ENCODE results near the gene LRRC28. TPM values are rescaled to one million over a fixed set of nuclear protein-coding genes. Genes with fewer than 3 reads are reported as not detected.

Gene LRRC28
- total RNA-seq, 4 donors from 2014 or later: 29.3 to 39.7 (median 34.8) TPM

DNA sequence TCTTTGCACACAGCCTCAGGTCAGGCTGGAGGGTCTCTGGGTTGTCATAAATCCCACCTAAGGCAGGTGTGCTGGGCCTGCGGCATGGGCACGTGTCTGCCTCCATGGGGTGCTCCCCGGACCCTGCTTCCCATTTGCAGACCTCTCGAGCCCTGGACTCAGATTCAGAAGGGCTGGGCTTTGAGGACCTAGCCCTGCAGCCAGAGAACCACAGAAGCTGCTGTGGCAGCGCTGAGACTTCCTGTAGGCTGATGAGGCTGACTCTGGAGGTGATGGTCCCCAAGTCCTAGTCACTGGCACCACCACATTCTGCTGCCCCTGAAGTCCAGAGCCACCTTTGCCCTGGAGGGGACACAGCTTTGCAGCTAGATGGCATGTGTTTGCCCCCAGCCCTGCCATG, 156.4 kb downstream of the LRRC28 start:
- TF ChIP-seq, protein P1, sequence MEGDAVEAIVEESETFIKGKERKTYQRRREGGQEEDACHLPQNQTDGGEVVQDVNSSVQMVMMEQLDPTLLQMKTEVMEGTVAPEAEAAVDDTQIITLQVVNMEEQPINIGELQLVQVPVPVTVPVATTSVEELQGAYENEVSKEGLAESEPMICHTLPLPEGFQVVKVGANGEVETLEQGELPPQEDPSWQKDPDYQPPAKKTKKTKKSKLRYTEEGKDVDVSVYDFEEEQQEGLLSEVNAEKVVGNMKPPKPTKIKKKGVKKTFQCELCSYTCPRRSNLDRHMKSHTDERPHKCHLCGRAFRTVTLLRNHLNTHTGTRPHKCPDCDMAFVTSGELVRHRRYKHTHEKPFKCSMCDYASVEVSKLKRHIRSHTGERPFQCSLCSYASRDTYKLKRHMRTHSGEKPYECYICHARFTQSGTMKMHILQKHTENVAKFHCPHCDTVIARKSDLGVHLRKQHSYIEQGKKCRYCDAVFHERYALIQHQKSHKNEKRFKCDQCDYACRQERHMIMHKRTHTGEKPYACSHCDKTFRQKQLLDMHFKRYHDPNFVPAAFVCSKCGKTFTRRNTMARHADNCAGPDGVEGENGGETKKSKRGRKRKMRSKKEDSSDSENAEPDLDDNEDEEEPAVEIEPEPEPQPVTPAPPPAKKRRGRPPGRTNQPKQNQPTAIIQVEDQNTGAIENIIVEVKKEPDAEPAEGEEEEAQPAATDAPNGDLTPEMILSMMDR (IDR thresholded peaks at IDR 0.05): no peak
- TF ChIP-seq POLR2A (IDR thresholded peaks at IDR 0.05): no peak
- DNase-seq (ENCODE audit: low spot score in 2 of 2): peak in 1 of 2 donors; percentile 82
- no peak overlapping the region for H3K4me3 ChIP-seq (ENCODE audit: low read depth, poor library complexity, severe bottlenecking)
- 62 to 63% methylated on average over 4 to 5 of the region's 5 CpGs for whole genome bisulfite sequencing, 2 donors
- intact Hi-C loops (cut with DNase I; ENCODE audit: low total_unique reads): no loop called here

DNA sequence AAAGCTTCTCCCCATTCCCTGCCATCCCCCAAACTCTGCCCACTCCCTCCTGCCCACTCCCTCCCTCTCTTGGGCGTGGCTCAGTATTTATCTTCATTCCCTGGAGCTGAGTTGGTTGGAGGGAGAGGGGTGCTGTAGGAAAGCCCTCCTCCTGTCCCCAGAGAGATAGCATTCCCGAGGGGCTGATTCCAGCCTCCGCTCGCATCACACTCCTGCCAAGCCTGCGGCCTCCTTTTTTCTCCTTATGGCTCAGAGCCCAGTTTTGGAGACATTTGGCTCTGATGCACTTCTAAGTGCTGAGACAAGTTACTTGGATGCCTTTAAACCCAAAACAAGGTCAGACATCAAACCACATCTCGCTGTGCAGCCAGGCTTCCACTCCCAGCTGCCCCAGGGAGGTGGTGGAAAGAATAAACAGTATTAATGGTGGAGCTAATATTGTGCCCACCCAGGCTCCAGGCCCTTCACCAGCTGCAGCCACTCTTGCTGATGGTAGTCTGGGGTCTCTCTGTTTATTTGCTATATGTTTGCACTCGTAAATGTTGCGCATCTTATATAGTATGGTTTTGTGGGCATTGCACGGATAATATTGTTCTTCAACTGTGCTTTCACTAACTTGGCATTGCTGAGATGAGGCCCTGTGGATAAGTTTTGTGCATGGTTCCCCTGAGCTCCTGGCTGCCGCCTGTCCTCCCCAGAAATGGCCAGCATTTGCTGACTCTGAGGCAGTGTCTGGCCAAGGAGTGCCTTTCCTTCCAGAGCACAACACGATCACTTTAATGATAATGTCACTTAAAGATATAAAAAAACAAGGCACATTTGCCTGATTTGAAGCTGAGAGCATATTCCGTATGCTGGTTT, 157.2 kb downstream of the LRRC28 start:
- H3K4me3 ChIP-seq (ENCODE audit: low read depth, poor library complexity, severe bottlenecking): no peak overlapping the region
- intact Hi-C loops (cut with DNase I; ENCODE audit: low total_unique reads): no loop called here
- TF ChIP-seq, protein P1 (IDR thresholded peaks at IDR 0.05): no peak
- TF ChIP-seq POLR2A (IDR thresholded peaks at IDR 0.05): no peak
- WGBS, 2 donors: 20 to 24% methylated on average over 12 of the region's 12 CpGs
- DNase-seq (ENCODE audit: low spot score in 2 of 2): peak in 1 of 2 donors; percentile 82

DNA sequence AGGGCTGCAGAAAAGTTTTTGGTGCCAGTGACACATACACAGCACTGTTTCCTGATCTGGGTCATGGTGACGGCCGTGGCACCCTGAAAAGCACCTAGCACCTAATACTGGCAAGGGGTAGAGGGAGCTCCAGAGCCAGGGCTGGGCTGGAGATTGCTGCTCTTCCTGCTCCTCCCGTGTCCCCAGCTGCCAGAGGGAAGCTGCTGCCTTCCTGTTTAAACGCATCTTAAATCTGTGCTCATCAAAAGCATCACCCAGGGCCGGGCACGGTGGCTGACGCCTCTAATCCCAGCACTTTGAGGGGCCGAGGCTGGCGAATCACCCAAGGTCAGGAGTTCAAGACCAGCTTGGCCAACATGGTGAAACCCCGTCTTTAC, 157.8 kb downstream of the LRRC28 start:
- TF ChIP-seq, protein P1 (IDR thresholded peaks at IDR 0.05): no peak
- peak; percentile 74 to 93 for DNase-seq (ENCODE audit: low spot score in 2 of 2)
- intact Hi-C loops (cut with DNase I; ENCODE audit: low total_unique reads): no loop called here
- WGBS, 2 donors: 0 to 9% methylated on average over 7 to 10 of the region's 10 CpGs
- no peak overlapping the region for H3K4me3 ChIP-seq (ENCODE audit: low read depth, poor library complexity, severe bottlenecking)

DNA sequence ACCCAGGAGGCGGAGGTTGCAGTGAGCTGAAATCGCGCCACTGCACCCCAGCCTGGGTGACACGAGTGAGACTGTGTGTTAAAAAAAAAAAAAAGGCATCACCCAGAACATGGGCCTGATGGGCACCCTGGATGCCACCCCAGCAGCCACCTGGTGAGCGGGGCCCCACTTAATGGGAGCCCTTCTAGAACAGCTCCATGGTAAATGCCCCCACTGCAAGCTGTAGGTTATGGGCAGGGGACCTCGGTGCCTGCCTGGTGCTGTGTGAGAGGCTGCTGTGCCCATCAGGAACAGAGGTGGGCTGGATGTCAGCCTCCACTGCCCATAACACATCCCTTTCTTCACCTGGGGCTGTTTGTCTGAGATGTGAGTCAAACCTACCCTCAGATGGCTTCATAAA, 158.3 kb downstream of the LRRC28 start:
- TF ChIP-seq, protein P1 (IDR thresholded peaks at IDR 0.05): no peak
- no peak for TF ChIP-seq POLR2A (IDR thresholded peaks at IDR 0.05)
- no peak for DNase-seq (ENCODE audit: low spot score in 2 of 2)
- H3K4me3 ChIP-seq (ENCODE audit: low read depth, poor library complexity, severe bottlenecking): no peak overlapping the region
- 85 to 95% methylated on average over 6 of the region's 6 CpGs for WGBS, 2 donors
- intact Hi-C loops (cut with DNase I; ENCODE audit: low total_unique reads): no loop called here

DNA sequence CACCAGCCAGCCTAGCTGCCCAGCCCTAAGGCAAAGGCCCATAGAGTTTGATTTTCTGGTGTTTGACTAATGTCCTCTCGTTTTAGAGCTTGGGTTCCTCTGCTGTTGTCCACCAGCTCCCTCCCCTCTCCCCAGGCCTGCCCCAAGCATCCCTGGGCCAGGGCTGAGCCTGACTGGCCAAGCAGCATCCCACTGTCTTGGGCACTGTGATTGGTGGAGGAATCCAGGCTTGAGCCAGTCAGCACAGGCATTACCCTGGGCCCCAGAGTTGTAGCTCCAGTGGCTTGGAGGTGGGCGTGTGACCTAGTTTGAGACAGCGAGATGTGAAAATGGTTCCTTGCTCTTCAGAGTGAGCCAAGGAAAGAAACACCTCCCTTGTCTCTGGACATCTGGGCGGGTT, 159.2 kb downstream of the LRRC28 start:
- intact Hi-C loops (cut with DNase I; ENCODE audit: low total_unique reads): no loop called here
- no peak overlapping the region for H3K4me3 ChIP-seq (ENCODE audit: low read depth, poor library complexity, severe bottlenecking)
- WGBS, 2 donors: 83 to 92% methylated on average over 4 of the region's 4 CpGs
- TF ChIP-seq, protein P1 (IDR thresholded peaks at IDR 0.05): no peak
- TF ChIP-seq POLR2A (IDR thresholded peaks at IDR 0.05): no peak
- no peak for DNase-seq (ENCODE audit: low spot score in 2 of 2)

Data from lower leg skin (tissue), 4 donors.